T-helper 1 cell treated with Interleukin-12 subunit alpha and Interleukin-12 subunit beta and Interleukin-4 antibody, amounts not matched to agents 30 μg/mL and 1 μg/mL, for 36 hours (primary cell): ENCODE measurements around the gene GPRIN1.

Source experiments
- H3K27ac Mint-ChIP-seq: one replicate; pipeline ENCODE4 v1.8.0; 2021; ENCODE audit warnings: mild to moderate bottlenecking, mixed read lengths
- H3K27me3 Mint-ChIP-seq: one replicate; pipeline ENCODE4 v1.8.0; 2021; ENCODE audit warnings: low read depth, mixed read lengths
- H3K36me3 Mint-ChIP-seq: one replicate; pipeline ENCODE4 v1.8.0; 2021; ENCODE audit warnings: low read depth, mixed read lengths
- H3K4me1 Mint-ChIP-seq: one replicate; pipeline ENCODE4 v1.8.0; 2021; ENCODE audit warnings: low read depth, mixed read lengths
- H3K4me3 Mint-ChIP-seq: one replicate; pipeline ENCODE4 v1.8.0; 2021; ENCODE audit warnings: mild to moderate bottlenecking, moderate library complexity, mixed read lengths
- H3K9me3 Mint-ChIP-seq: one replicate; pipeline ENCODE4 v1.8.0; 2021; ENCODE audit warnings: mixed read lengths

The GPRIN1 gene

DNA sequence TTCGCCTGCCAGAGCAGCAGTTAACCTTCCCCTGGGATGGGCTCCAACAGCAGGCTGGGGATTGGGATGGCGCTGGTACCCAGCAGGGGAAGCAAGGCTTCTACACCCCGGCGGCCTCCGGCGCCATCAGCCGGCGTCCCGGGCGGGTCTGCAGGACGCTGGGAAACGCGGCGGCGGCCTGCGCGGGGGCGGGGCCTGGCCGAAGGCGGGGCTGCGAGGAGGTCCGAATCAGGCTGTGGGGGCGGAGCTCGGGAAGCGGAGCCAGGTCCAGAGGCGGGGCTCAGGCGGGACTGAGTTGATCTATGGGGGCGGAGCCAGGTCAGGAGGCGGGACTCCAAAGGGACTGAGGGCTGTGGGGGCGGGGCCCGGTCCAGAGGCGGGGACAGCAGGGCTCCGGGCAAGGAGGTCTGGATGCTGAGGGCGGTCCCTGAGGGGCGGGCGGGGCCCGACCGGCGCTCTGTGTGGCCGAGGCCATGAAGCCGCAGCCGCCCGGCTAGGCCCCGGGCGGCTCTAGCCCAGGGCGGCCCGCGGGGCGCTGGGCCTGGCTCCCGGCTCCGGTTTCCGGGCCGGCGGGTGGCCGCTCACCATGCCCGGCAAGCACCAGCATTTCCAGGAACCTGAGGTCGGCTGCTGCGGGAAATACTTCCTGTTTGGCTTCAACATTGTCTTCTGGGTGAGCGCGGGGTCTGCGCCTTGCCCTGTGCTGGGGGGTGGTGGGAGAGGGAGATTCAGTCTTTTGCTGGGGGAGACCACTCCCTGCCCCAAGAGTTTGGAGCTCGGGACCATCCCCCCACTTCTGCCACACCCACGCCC is 37.3 kb upstream of the GPRIN1 start, which contains the start of gene TSPAN17:
Gene TSPAN17 (plus strand): TSS at position 455 of the 813 bp plus-strand sequence. CDS start 132 bp downstream, at position 587.
- H3K36me3 Mint-ChIP-seq, result peaks cover 5% of the 10 kb centered on the region
- peak within 1 kb of the TSS; percentile 90 for H3K4me3 Mint-ChIP-seq
- peaks cover 42% of the 10 kb centered on the region for H3K4me1 Mint-ChIP-seq
- no peaks in the 10 kb centered on the region for H3K9me3 Mint-ChIP-seq
- H3K27ac Mint-ChIP-seq, result peak within 1 kb of the TSS; percentile 89
- no peaks in the 10 kb centered on the region for H3K27me3 Mint-ChIP-seq

DNA sequence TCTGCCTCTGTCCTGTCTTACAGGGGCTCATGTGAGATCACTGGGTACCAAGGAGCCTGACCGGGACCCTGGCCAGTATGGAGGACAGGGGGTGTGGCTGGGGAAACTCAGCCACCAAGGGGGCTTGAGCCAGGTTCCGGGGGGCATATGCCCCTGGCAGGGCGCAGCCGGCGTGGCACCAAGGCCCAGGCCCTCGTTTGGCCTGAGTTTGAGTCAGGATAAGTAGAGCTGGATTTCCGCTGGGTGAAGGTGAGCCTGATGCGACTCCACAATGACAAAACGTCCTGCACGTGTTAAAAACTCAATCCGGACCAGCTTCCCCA is 36.7 kb upstream of the GPRIN1 start:
- Mint-ChIP-seq H3K4me1 (peaks cover 39% of the 10 kb centered on the region), H3K36me3 (peaks cover 5% of the 10 kb centered on the region), H3K9me3 (no peaks in the 10 kb centered on the region)

GRCh38 chr5:176646049-176646706 is 36.2 kb upstream of the GPRIN1 start:
- Mint-ChIP-seq H3K27ac (peak overlapping the region; percentile 85), H3K36me3 (peaks cover 5% of the 10 kb centered on the region), H3K4me1 (peaks cover 38% of the 10 kb centered on the region), H3K4me3 (peak overlapping the region; percentile 84), H3K27me3 (no peaks in the 10 kb centered on the region), H3K9me3 (no peaks in the 10 kb centered on the region)

More for the DNA sequence above, 36.7 kb upstream of the GPRIN1 start:
- Mint-ChIP-seq H3K27me3 (no peaks in the 10 kb centered on the region), H3K4me3 (peak overlapping the region; percentile 84), H3K27ac (peak overlapping the region; percentile 85)

DNA sequence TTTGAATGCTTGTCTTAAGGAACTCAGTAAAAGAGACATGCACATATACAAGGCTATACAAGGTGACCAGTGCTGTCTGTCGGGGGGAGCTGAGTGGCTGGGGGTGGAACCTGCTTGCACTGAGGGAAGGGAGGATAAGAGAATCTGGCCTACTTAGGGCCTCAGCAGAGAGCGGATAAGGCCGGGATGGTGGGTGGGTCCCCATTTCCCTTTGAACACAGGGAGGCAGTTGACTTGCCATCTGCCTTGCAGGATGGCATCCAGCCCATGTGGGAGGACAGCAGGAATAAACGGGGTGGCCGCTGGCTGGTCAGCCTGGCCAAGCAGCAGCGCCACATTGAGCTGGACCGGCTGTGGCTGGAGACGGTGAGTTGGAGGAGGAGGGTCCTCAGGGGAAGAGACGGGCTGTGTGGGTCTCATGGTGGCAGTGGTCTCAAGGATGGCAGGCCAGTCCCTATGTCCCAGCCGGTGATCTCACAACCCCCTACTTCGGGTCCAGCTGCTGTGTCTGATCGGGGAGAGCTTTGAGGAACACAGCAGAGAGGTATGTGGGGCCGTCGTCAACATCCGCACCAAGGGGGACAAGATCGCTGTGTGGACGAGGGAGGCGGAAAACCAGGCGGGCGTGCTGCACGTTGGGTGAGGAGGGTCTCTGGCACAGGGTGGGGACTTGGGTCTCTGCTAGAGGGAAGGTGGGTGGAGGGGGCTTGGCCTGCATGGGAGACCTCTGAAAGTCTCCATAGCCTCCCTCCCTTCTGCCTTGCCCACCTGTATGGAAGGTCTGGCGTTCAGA is 35.1 kb upstream of the GPRIN1 start:
- Mint-ChIP-seq H3K36me3 (no peaks in the 10 kb centered on the region), H3K4me1 (peaks cover 29% of the 10 kb centered on the region), H3K9me3 (no peaks in the 10 kb centered on the region), H3K27me3 (no peaks in the 10 kb centered on the region), H3K4me3 (peak overlapping the region; percentile 67), H3K27ac (peak overlapping the region; percentile 31)

- Mint-ChIP-seq H3K27ac (no peak overlapping the region), H3K27me3 (no peaks in the 10 kb centered on the region), H3K4me1 (peaks cover 24% of the 10 kb centered on the region), H3K9me3 (no peaks in the 10 kb centered on the region), H3K4me3 (no peak overlapping the region), H3K36me3 (no peaks in the 10 kb centered on the region)
Measured at GRCh38 chr5:176644294-176644693, 34.3 kb upstream of the GPRIN1 start.

- H3K4me3 Mint-ChIP-seq, result no peak overlapping the region
Measured at GRCh38 chr5:176643491-176644219, 33.7 kb upstream of the GPRIN1 start.

GRCh38 chr5:176642675-176643490 is 32.9 kb upstream of the GPRIN1 start:
- H3K4me3 Mint-ChIP-seq, result no peak overlapping the region
- H3K9me3 Mint-ChIP-seq, result no peaks in the 10 kb centered on the region
- H3K4me1 Mint-ChIP-seq, result peaks cover 11% of the 10 kb centered on the region
- H3K36me3 Mint-ChIP-seq, result no peaks in the 10 kb centered on the region
- H3K27ac Mint-ChIP-seq, result no peak overlapping the region
- H3K27me3 Mint-ChIP-seq, result no peaks in the 10 kb centered on the region

More at GRCh38 chr5:176643491-176644219, 33.7 kb upstream of the GPRIN1 start:
- Mint-ChIP-seq H3K9me3 (no peaks in the 10 kb centered on the region), H3K27ac (no peak overlapping the region), H3K36me3 (no peaks in the 10 kb centered on the region), H3K27me3 (no peaks in the 10 kb centered on the region), H3K4me1 (peaks cover 18% of the 10 kb centered on the region)

GRCh38 chr5:176640616-176641015 is 30.7 kb upstream of the GPRIN1 start:
- Mint-ChIP-seq H3K36me3 (no peaks in the 10 kb centered on the region), H3K27me3 (peaks cover 17% of the 10 kb centered on the region), H3K4me1 (no peaks in the 10 kb centered on the region), H3K27ac (no peak overlapping the region), H3K9me3 (no peaks in the 10 kb centered on the region), H3K4me3 (no peak overlapping the region)

GRCh38 chr5:176639981-176640380 is 30.0 kb upstream of the GPRIN1 start:
- H3K9me3 Mint-ChIP-seq, result no peaks in the 10 kb centered on the region
- no peaks in the 10 kb centered on the region for H3K36me3 Mint-ChIP-seq
- no peak overlapping the region for H3K4me3 Mint-ChIP-seq
- H3K27me3 Mint-ChIP-seq, result peaks cover 23% of the 10 kb centered on the region
- no peaks in the 10 kb centered on the region for H3K4me1 Mint-ChIP-seq
- no peak overlapping the region for H3K27ac Mint-ChIP-seq

DNA sequence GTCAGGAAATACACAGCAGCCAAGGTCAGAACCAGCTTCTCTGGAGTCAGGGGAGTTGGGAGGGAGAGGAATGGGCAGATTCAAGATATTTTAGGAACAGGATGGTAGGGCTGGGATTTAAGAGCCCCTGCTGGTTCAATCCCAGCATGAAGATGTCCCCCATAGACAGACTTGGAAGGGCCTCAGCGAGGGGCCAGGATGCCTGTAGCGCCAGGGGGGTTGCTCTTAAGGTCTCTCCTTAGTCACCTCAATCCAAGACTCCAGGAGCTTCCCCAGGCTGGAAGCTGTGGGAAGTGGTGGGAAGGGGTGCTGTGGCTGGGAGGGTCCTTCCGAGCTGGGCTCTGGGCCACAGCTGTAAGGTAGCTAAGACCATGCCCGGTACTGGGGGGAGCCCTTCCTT is 29.3 kb upstream of the GPRIN1 start:
- H3K27ac Mint-ChIP-seq, result no peak overlapping the region
- peaks cover 28% of the 10 kb centered on the region for H3K27me3 Mint-ChIP-seq
- no peak overlapping the region for H3K4me3 Mint-ChIP-seq
- no peaks in the 10 kb centered on the region for H3K36me3 Mint-ChIP-seq
- no peaks in the 10 kb centered on the region for H3K9me3 Mint-ChIP-seq
- no peaks in the 10 kb centered on the region for H3K4me1 Mint-ChIP-seq

- no peaks in the 10 kb centered on the region for H3K9me3 Mint-ChIP-seq
- H3K27ac Mint-ChIP-seq, result no peak overlapping the region
- peaks cover 3% of the 10 kb centered on the region for H3K4me1 Mint-ChIP-seq
- H3K36me3 Mint-ChIP-seq, result no peaks in the 10 kb centered on the region
- H3K4me3 Mint-ChIP-seq, result no peak overlapping the region
- peaks cover 36% of the 10 kb centered on the region for H3K27me3 Mint-ChIP-seq
Measured at GRCh38 chr5:176638437-176638836, 28.5 kb upstream of the GPRIN1 start.

- H3K36me3 Mint-ChIP-seq, result no peaks in the 10 kb centered on the region
- H3K27ac Mint-ChIP-seq, result no peak overlapping the region
- peaks cover 3% of the 10 kb centered on the region for H3K4me1 Mint-ChIP-seq
- peaks cover 45% of the 10 kb centered on the region for H3K27me3 Mint-ChIP-seq
- no peaks in the 10 kb centered on the region for H3K9me3 Mint-ChIP-seq
- H3K4me3 Mint-ChIP-seq, result no peak overlapping the region
Measured at GRCh38 chr5:176637556-176637955, 27.6 kb upstream of the GPRIN1 start.

- Mint-ChIP-seq H3K27me3 (peaks cover 56% of the 10 kb centered on the region), H3K4me1 (peaks cover 3% of the 10 kb centered on the region), H3K4me3 (no peak overlapping the region), H3K36me3 (no peaks in the 10 kb centered on the region), H3K9me3 (no peaks in the 10 kb centered on the region), H3K27ac (no peak overlapping the region)
Measured at GRCh38 chr5:176636426-176636825, 26.5 kb upstream of the GPRIN1 start.
